Measurements from ENCODE around the gene HM13. TPM values are rescaled to one million over a fixed set of nuclear protein-coding genes. Genes with fewer than 3 reads are reported as not detected.

Gene HM13
- total and polyA plus RNA-seq, 12 donors, result 27.5 to 102 (median 34.9) TPM

GRCh38 chr20:31473331-31474096 is 40.7 kb upstream of the HM13 start:
- intact Hi-C loops (cut with DNase I), result no loop called here
- Histone ChIP-seq H3K36me3 (peaks cover 0 to 3% (median 0%) of the 10 kb centered on the region in 9 donors), H3K4me1 (peaks cover 0 to 35% (median 10%) of the 10 kb centered on the region in 9 donors), H3K9me3 (no peaks in the 10 kb centered on the region), H3K4me3 (no peak overlapping the region), H3K27ac (no peak overlapping the region), H3K27me3 (peaks cover 0 to 31% (median 27%) of the 10 kb centered on the region in 7 donors)
- TF ChIP-seq CTCF (IDR thresholded peaks at IDR 0.05), result no peak
- DNase-seq (no peak), ATAC-seq (no peak)
- WGBS, 2 donors, result 80 to 92% methylated on average over 5 of the region's 5 CpGs

GRCh38 chr20:31474097-31474436 is 40.2 kb upstream of the HM13 start:
- peak overlapping the region in 5 of 10 donors; percentile 50 to 89 (median 83) for H3K27ac ChIP-seq
- H3K9me3 ChIP-seq, result no peaks in the 10 kb centered on the region
- no peak for ATAC-seq
- TF ChIP-seq CTCF (IDR thresholded peaks at IDR 0.05), result no peak
- H3K36me3 ChIP-seq, result peaks cover 0 to 3% (median 0%) of the 10 kb centered on the region in 9 donors
- H3K4me3 ChIP-seq, result no peak overlapping the region
- intact Hi-C loops (cut with DNase I), result no loop called here
- DNase-seq, result no peak
- H3K4me1 ChIP-seq, result peaks cover 0 to 35% (median 10%) of the 10 kb centered on the region in 9 donors
- 71 to 74% methylated on average over 2 of the region's 2 CpGs for WGBS, 2 donors
- peaks cover 0 to 31% (median 27%) of the 10 kb centered on the region in 7 donors for H3K27me3 ChIP-seq

- Histone ChIP-seq H3K4me1 (peaks cover 0 to 35% (median 10%) of the 10 kb centered on the region in 9 donors), H3K9me3 (no peaks in the 10 kb centered on the region), H3K36me3 (peaks cover 0 to 3% (median 0%) of the 10 kb centered on the region in 9 donors), H3K27ac (peak within 1 kb of the TSS; percentile 50 to 89 (median 80)), H3K4me3 (peak within 1 kb of the TSS; percentile 36 to 70 (median 55)), H3K27me3 (peaks cover 0 to 31% (median 27%) of the 10 kb centered on the region in 7 donors)
- DNase-seq (peak; percentile 67 to 72), ATAC-seq (peak; percentile 82 to 94 (median 91))
- intact Hi-C loops (cut with DNase I), result no loop called here
- 5% methylated on average over 33 of the region's 33 CpGs for WGBS, 2 donors
- no peak for TF ChIP-seq CTCF (IDR thresholded peaks at IDR 0.05)
Observed at GRCh38 chr20:31474758-31475427, 39.3 kb upstream of the HM13 start, which contains the start of the genes DEFB124 and REM1. TSS of gene DEFB124 (minus strand) at chr20:31475127. CDS start at chr20:31473013, 2,114 bp downstream. TSS of gene REM1 (plus strand) at chr20:31475288. CDS start at chr20:31476446, 1,158 bp downstream.

- Histone ChIP-seq H3K27ac (peak overlapping the region; percentile 50 to 89 (median 80)), H3K27me3 (peaks cover 0 to 31% (median 27%) of the 10 kb centered on the region in 7 donors), H3K36me3 (peaks cover 0 to 3% (median 0%) of the 10 kb centered on the region in 9 donors), H3K9me3 (no peaks in the 10 kb centered on the region), H3K4me3 (peak overlapping the region; percentile 36 to 70 (median 55)), H3K4me1 (peaks cover 0 to 35% (median 10%) of the 10 kb centered on the region in 9 donors)
- ATAC-seq (peak; percentile 19 to 60 (median 34)), DNase-seq (no peak)
- WGBS, 2 donors, result 5% methylated on average over 29 of the region's 29 CpGs
- intact Hi-C loops (cut with DNase I), result no loop called here
- TF ChIP-seq CTCF (IDR thresholded peaks at IDR 0.05), result no peak
Observed at GRCh38 chr20:31475472-31476293, 38.6 kb upstream of the HM13 start.
